Fibroblast of lung (primary cell): ENCODE results near the gene ID1. TPM values are rescaled to one million over a fixed set of nuclear protein-coding genes. Genes with fewer than 3 reads are reported as not detected.

ENCODE experiments used
- DNase-seq, 2 donors: peaks; one replicate each; pipeline versions ENCODE4 v3.0.0 to v3.0.0-alpha.2; 2010; ENCODE audit warnings: low read depth in 2 of 2
- H2AFZ ChIP-seq: 2 replicates; pipeline ENCODE4 v1.5.1; 2012; ENCODE audit warnings: low read length, control low read depth, inconsistent platforms
- H3K27ac ChIP-seq: 2 replicates; pipeline ENCODE4 v1.5.1; 2011; ENCODE audit warnings: low read length, control low read depth; ENCODE audit not compliant: insufficient read depth
- H3K27me3 ChIP-seq: 2 replicates; pipeline ENCODE4 v1.5.1; 2011; ENCODE audit warnings: mild to moderate bottlenecking, low read length; ENCODE audit not compliant: control insufficient read depth, insufficient read depth
- H3K36me3 ChIP-seq: 2 replicates; pipeline ENCODE4 v1.5.1; 2011; ENCODE audit warnings: low read length; ENCODE audit not compliant: control insufficient read depth, insufficient read depth
- H3K4me1 ChIP-seq: 2 replicates; pipeline ENCODE4 v1.5.1; 2011; ENCODE audit warnings: low read length; ENCODE audit not compliant: control insufficient read depth, insufficient read depth; ENCODE audit errors: extremely low read depth
- H3K4me2 ChIP-seq: 2 replicates; pipeline ENCODE4 v1.5.1; 2011; ENCODE audit warnings: low read length, control low read depth; ENCODE audit not compliant: insufficient read depth; ENCODE audit errors: extremely low read depth
- H3K4me3 ChIP-seq, 4 experiments: fragments of 200-600 bp in 1 of 4; sonication (generic) in 1 of 4; replicated peaks in 1 of 4; 2 replicates each; pipeline ENCODE4 v1.5.1; 2011 to 2016; ENCODE audit warnings: low read length in 4 of 4, low read depth in 3 of 4, mild to moderate bottlenecking in 3 of 4, control low read depth in 2 of 4, inconsistent platforms in 1 of 4, mixed read lengths in 1 of 4; ENCODE audit not compliant: insufficient read depth in 1 of 4; ENCODE audit errors: control extremely low read depth in 1 of 4
- H3K79me2 ChIP-seq: 2 replicates; pipeline ENCODE4 v1.5.1; 2012; ENCODE audit warnings: mild to moderate bottlenecking, low read length, inconsistent platforms; ENCODE audit not compliant: control insufficient read depth, insufficient read depth
- H3K9ac ChIP-seq: 2 replicates; pipeline ENCODE4 v1.5.1; 2011; ENCODE audit warnings: mild to moderate bottlenecking, low read length, control low read depth; ENCODE audit not compliant: insufficient read depth
- H3K9me3 ChIP-seq: 2 replicates; pipeline ENCODE4 v1.5.1; 2012; ENCODE audit warnings: low read depth, low read length; ENCODE audit not compliant: control insufficient read depth, insufficient read depth
- H4K20me1 ChIP-seq: 2 replicates; pipeline ENCODE4 v1.5.1; 2011; ENCODE audit warnings: low read length; ENCODE audit not compliant: control insufficient read depth, insufficient read depth; ENCODE audit errors: extremely low read depth
- EZH2 ChIP-seq: IDR thresholded peaks from 2 replicates; pipeline ENCODE4 v1.5.1; 2012; ENCODE audit warnings: low read length, control low read depth, mild to moderate bottlenecking; ENCODE audit errors: missing control alignments
- polyA plus RNA-seq, 2 donors: library from polyadenylated mRNA; depleted of rRNA in 1 of 2; stranded (reverse) in 1 of 2; unstranded in 1 of 2; fragments of >200 nt; gene quantifications; 2 replicates each; pipeline ENCODE4 v1.2.1, GENCODE V29; 2011 to 2012; ENCODE audit warnings: missing spikeins in 1 of 2
- total RNA-seq: library from RNA; depleted of rRNA; stranded (reverse); fragments of >200 nt; gene quantifications from 2 replicates; pipeline ENCODE4 v1.2.1, GENCODE V29; 2014
- TF ChIP-seq, protein P1 (sequence below), 2 donors: IDR thresholded peaks in 1 of 2; conservative IDR thresholded peaks in 1 of 2; 1 replicate in 1 of 2; 2 replicates in 1 of 2; pipeline ENCODE4 v1.5.1; 2011 to 2012; ENCODE audit warnings: low read length in 2 of 2, control low read depth in 1 of 2, inconsistent platforms in 1 of 2, low read depth in 1 of 2, mild to moderate bottlenecking in 1 of 2

ID1 gene
- total and polyA plus RNA-seq, 2 donors (not counting 1 experiment from before 2014, with no cell fraction given) = 14.5 to 27.4 TPM

DNA sequence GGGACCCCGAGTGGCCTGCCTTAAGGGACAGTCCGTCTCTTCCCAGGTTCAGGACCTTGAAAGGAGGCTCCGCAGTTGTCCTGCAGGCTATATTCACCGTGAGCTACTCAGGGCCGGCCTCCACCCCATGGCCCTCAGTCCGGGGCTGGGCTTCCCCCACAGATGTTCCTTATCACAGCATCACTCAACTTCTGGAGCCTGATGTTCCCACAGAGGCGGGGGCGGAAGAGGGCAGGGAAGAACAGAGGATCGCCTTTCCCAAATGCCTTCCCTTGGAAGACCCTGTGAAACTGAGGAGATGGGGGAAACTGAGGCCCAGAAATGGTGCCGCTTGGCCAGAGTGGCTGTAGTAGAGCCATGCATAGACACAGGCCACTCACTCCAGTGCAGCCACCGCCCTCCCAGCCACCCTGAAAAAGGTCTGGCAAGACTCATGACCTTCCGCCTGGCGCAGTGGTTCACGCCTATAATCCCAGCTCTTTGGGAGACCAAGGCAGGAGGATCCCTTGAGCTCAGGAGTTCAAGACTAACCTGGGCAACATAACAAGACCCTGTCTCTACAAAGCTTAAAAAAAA lies 28.3 kb downstream of the ID1 start:
- H2AFZ ChIP-seq = peak overlapping the region; percentile 25
- no peaks in the 10 kb centered on the region for H3K27me3 ChIP-seq
- H3K79me2 ChIP-seq = no peaks in the 10 kb centered on the region
- H3K27ac ChIP-seq = no peak overlapping the region
- H3K9ac ChIP-seq = no peak overlapping the region
- H4K20me1 ChIP-seq = no peaks in the 10 kb centered on the region
- peak in 1 of 2 donors; percentile 90 for DNase-seq
- H3K4me2 ChIP-seq = no peak overlapping the region
- H3K4me1 ChIP-seq = peaks cover 5% of the 10 kb centered on the region
- no peak overlapping the region for H3K4me3 ChIP-seq
- H3K36me3 ChIP-seq = no peaks in the 10 kb centered on the region
- TF ChIP-seq, protein P1, sequence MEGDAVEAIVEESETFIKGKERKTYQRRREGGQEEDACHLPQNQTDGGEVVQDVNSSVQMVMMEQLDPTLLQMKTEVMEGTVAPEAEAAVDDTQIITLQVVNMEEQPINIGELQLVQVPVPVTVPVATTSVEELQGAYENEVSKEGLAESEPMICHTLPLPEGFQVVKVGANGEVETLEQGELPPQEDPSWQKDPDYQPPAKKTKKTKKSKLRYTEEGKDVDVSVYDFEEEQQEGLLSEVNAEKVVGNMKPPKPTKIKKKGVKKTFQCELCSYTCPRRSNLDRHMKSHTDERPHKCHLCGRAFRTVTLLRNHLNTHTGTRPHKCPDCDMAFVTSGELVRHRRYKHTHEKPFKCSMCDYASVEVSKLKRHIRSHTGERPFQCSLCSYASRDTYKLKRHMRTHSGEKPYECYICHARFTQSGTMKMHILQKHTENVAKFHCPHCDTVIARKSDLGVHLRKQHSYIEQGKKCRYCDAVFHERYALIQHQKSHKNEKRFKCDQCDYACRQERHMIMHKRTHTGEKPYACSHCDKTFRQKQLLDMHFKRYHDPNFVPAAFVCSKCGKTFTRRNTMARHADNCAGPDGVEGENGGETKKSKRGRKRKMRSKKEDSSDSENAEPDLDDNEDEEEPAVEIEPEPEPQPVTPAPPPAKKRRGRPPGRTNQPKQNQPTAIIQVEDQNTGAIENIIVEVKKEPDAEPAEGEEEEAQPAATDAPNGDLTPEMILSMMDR (conservative IDR thresholded peaks at IDR 0.05 in 1 of 2, IDR thresholded peaks at IDR 0.05 in 1 of 2; ENCODE audit: low read depth in 1 of 2, low read length in 2 of 2) = no peak
- no peak for TF ChIP-seq EZH2
- H3K9me3 ChIP-seq = no peaks in the 10 kb centered on the region

DNA sequence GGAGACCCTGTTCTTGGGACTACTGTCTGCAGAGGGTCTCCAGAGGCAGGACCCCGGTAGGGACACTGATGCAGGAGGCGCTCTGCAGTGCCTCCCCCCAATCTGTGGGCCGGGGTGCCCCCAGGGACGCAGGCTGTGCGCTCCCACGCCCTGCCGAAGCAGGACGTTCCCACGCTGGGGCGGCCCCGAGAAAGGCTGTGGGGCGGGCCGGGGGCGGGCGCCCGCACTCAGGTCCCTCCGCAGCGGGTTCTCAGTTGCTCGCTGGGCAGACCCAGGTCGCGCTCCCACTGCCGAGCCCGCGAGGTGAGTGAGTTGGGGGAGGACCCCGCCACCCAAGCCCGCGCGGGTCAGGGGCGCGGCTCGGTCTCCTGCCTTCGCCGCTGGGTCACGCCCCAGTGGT lies 32.6 kb downstream of the ID1 start, which contains the start of gene COX4I2:
Gene COX4I2, plus strand, starts transcription at position 253 of the 400 bp plus-strand sequence. CDS start 1,106 bp downstream, outside the sequence.
- Histone ChIP-seq H4K20me1 (no peaks in the 10 kb centered on the region), H3K9ac (no peak within 1 kb of the TSS)

DNA sequence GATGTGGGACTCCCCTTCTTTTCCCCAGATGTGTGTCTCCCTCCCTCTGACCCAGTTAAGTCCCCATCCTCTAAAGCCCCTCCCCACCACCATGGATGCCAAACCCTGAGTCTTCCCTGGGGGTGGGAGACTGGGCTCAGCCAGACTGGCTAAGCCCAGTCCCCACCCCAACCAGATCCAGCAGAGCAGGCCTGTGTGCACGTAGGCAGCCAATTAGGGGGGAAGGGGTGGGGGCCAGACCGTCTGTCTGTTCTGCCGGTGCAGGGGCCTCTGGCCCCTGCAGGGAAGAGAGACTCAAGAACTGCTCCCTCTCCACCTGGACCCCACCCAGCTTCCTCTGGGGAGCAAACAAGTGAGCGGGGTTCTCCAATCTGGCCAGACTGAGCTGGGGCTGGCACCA lies 33.2 kb downstream of the ID1 start:
- Histone ChIP-seq H3K4me3 (no peak overlapping the region), H3K9me3 (no peaks in the 10 kb centered on the region), H2AFZ (no peak overlapping the region), H3K27ac (no peak overlapping the region), H3K79me2 (no peaks in the 10 kb centered on the region), H3K27me3 (peaks cover 8% of the 10 kb centered on the region), H3K9ac (no peak overlapping the region), H3K4me2 (no peak overlapping the region), H3K36me3 (no peaks in the 10 kb centered on the region), H3K4me1 (peaks cover under 1% of the 10 kb centered on the region), H4K20me1 (no peaks in the 10 kb centered on the region)
- TF ChIP-seq, protein P1 (conservative IDR thresholded peaks at IDR 0.05 in 1 of 2, IDR thresholded peaks at IDR 0.05 in 1 of 2; ENCODE audit: low read depth in 1 of 2, low read length in 2 of 2) = no peak
- no peak for TF ChIP-seq EZH2
- DNase-seq = no peak

More for the DNA sequence above, 32.6 kb downstream of the ID1 start, which contains the start of gene COX4I2:
- DNase-seq = no peak
- Histone ChIP-seq H3K36me3 (no peaks in the 10 kb centered on the region), H3K4me1 (peaks cover 5% of the 10 kb centered on the region), H3K79me2 (no peaks in the 10 kb centered on the region), H3K9me3 (no peaks in the 10 kb centered on the region), H3K4me2 (no peak within 1 kb of the TSS), H3K4me3 (no peak within 1 kb of the TSS), H3K27me3 (peaks cover 8% of the 10 kb centered on the region), H2AFZ (no peak within 1 kb of the TSS), H3K27ac (no peak within 1 kb of the TSS)
- TF ChIP-seq, protein P1 (conservative IDR thresholded peaks at IDR 0.05 in 1 of 2, IDR thresholded peaks at IDR 0.05 in 1 of 2; ENCODE audit: low read depth in 1 of 2, low read length in 2 of 2) = no peak
- TF ChIP-seq EZH2 = no peak
